HUES48 (cell line): Measurements from ENCODE around the gene RNF157.

Experiments used
- H3K27ac ChIP-seq: one replicate; pipeline ENCODE4 v1.7.0; 2013; ENCODE audit warnings: low read depth, low read length, inconsistent platforms
- H3K27me3 ChIP-seq: 2 replicates; pipeline ENCODE4 v1.6.1; 2013; ENCODE audit warnings: mild to moderate bottlenecking, low read length; ENCODE audit not compliant: control insufficient read depth, insufficient read depth
- H3K36me3 ChIP-seq: 2 replicates; pipeline ENCODE4 v1.6.1; 2013; ENCODE audit warnings: low read length; ENCODE audit not compliant: control insufficient read depth, insufficient read depth
- H3K4me1 ChIP-seq: 2 replicates; pipeline ENCODE4 v1.6.1; 2013; ENCODE audit warnings: mild to moderate bottlenecking, low read length; ENCODE audit not compliant: control insufficient read depth, insufficient read depth
- H3K4me3 ChIP-seq: 2 replicates; pipeline ENCODE4 v1.5.1; 2013; ENCODE audit warnings: mild to moderate bottlenecking, low read depth, low read length
- H3K9ac ChIP-seq: 2 replicates; pipeline ENCODE4 v1.6.1; 2013; ENCODE audit warnings: mild to moderate bottlenecking, low read depth, low read length, moderate library complexity
- H3K9me3 ChIP-seq: 2 replicates; pipeline ENCODE4 v1.6.1; 2013; ENCODE audit warnings: low read length; ENCODE audit not compliant: control insufficient read depth, insufficient read depth

The RNF157 gene

DNA sequence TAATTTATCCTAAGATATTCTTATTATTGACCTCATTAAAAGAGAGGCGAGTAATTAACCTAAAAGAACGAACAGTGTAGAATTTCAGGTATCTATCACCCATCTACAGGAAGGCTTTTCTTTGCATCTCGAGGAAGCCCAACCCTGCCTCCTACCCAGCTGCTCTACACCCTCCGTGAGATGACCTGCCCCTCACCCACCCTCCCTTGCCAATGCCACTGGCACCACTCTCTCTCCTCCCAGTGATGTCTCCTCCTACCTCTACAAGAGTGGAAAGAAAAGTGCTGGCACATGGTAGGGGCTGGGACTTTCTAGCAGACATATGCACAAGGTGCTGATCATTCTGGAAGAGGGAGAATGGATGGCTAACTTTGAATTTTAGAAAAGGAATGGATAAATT lies 76.4 kb downstream of the RNF157 start:
- Histone ChIP-seq H3K27ac (no peak overlapping the region), H3K4me3 (no peak overlapping the region), H3K27me3 (no peaks in the 10 kb centered on the region), H3K36me3 (no peaks in the 10 kb centered on the region), H3K9me3 (no peaks in the 10 kb centered on the region), H3K4me1 (peaks cover 16% of the 10 kb centered on the region), H3K9ac (no peak overlapping the region)

DNA sequence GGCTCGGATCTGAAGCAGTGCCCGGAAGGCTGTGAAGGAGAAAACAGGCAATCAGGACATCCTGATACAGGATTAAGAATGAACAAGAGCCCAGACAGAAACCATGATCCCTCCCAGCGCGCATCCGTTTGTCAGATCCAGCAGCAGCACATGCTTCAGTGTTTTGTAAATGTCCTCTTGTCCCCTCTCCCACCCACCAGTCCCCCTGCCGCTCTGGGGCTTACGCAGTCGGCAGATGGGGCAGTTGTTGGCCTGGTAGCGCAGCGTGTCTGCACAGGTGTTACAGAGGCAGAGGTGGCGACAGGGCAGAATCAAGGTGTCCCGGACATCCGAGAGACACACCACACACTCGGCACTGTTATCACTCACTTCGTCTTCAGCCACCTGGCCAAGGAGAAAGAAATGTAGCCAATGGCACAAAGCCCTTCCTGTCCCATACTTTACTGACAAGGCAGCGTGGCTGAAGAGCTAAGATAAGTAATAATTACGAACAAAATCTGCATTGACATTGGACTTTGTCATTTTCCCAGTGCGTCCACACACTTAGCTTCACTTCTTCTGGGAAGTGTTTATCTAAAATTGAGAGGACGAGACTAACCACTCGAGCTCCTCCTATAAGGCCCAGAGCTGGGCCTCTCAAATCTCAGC lies 78.5 kb downstream of the RNF157 start:
- H3K9ac ChIP-seq = no peak overlapping the region

DNA sequence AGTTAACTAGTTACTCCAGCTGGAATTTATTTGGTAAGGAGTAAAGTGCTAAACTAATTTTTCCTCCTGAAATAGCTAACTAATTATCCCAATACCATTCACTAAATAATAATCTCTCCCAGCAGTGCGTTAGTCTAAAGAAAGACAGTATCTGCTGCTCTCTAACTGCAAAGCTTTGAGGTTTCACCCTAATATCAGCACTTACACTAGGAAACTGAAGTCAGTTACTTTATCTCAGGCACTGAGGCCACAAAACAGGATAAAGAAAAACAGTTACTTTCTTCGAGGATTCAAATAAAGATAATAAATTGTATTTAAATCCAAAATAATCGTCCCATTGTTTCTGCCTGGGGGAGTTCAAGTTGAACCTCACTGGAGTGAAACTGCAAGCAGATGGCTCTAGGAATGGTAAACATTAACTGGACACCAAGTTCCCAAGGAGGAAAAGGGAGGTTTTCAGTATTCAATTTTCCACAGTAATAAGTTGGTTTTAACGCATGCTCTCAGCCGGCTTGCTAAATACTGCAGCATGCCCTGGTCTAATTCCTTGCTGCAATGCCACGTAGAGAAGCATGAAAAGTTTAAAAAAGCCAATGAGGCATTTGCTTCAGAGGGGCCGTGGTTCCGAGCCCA lies 79.3 kb downstream of the RNF157 start:
- Histone ChIP-seq H3K4me3 (no peak overlapping the region), H3K36me3 (no peaks in the 10 kb centered on the region), H3K27ac (no peak overlapping the region), H3K4me1 (peaks cover 16% of the 10 kb centered on the region), H3K9me3 (no peaks in the 10 kb centered on the region), H3K27me3 (no peaks in the 10 kb centered on the region), H3K9ac (no peak overlapping the region)

More for the DNA sequence above, 78.5 kb downstream of the RNF157 start:
- no peak overlapping the region for H3K4me3 ChIP-seq
- no peaks in the 10 kb centered on the region for H3K27me3 ChIP-seq
- H3K27ac ChIP-seq = no peak overlapping the region
- H3K9me3 ChIP-seq = no peaks in the 10 kb centered on the region
- H3K4me1 ChIP-seq = peaks cover 16% of the 10 kb centered on the region
- no peaks in the 10 kb centered on the region for H3K36me3 ChIP-seq

- H3K4me1 ChIP-seq = peaks cover 8% of the 10 kb centered on the region
- no peak overlapping the region for H3K27ac ChIP-seq
- H3K9me3 ChIP-seq = no peaks in the 10 kb centered on the region
- H3K36me3 ChIP-seq = no peaks in the 10 kb centered on the region
- H3K27me3 ChIP-seq = no peaks in the 10 kb centered on the region
- H3K4me3 ChIP-seq = no peak overlapping the region
- H3K9ac ChIP-seq = no peak overlapping the region
Observed at GRCh38 chr17:76159157-76159556, 81.1 kb downstream of the RNF157 start.

- no peaks in the 10 kb centered on the region for H3K36me3 ChIP-seq
- no peak overlapping the region for H3K27ac ChIP-seq
- no peak overlapping the region for H3K9ac ChIP-seq
- H3K27me3 ChIP-seq = no peaks in the 10 kb centered on the region
- no peak overlapping the region for H3K4me3 ChIP-seq
- H3K9me3 ChIP-seq = no peaks in the 10 kb centered on the region
- peaks cover 7% of the 10 kb centered on the region for H3K4me1 ChIP-seq
Observed at GRCh38 chr17:76157759-76158158, 82.5 kb downstream of the RNF157 start.

- H3K27me3 ChIP-seq = no peaks in the 10 kb centered on the region
- H3K36me3 ChIP-seq = no peaks in the 10 kb centered on the region
- no peaks in the 10 kb centered on the region for H3K9me3 ChIP-seq
Observed at GRCh38 chr17:76156662-76156991, 83.7 kb downstream of the RNF157 start.

DNA sequence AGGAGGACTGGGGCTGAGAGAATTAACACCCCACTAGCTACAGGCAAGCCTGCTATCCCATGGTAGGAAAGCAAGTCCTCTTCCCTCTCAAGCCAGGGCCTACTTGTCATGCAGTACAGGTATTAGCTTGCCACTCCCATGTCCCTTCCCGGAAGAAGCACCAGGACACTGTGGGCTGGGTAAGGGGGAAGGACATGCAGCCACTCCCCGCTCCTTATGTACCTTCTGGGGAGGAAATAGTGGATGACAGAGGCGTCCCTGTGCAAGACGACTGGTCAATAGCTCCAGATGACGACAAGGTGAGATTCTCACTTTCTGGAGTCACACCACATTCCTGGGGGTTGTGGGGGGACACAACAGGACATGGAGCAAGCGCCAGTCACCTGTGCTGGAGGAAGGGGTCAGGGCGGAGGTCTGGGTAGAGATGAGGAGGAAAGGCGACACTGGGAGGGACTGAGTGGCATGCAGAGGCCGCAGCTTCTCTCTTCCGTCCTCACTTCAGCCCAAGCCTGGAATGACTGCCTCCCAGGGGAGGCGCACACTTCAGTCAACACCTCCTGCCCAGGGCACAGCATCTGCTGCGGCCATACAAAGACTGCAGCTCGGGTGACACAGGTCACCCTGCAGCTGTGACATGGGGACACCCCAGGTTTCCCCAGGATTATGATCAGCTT lies 84.2 kb downstream of the RNF157 start:
- Histone ChIP-seq H3K9me3 (no peaks in the 10 kb centered on the region), H3K27ac (no peak overlapping the region), H3K36me3 (0 out of 2 replicates have a peak, but pooled peaks cover 3% of the 10 kb centered on the region), H3K4me3 (no peak overlapping the region), H3K9ac (no peak overlapping the region), H3K4me1 (peaks cover 7% of the 10 kb centered on the region), H3K27me3 (no peaks in the 10 kb centered on the region)

More at GRCh38 chr17:76156662-76156991, 83.7 kb downstream of the RNF157 start:
- Histone ChIP-seq H3K4me1 (peaks cover 7% of the 10 kb centered on the region), H3K4me3 (no peak overlapping the region), H3K27ac (no peak overlapping the region), H3K9ac (no peak overlapping the region)

- Histone ChIP-seq H3K27me3 (no peaks in the 10 kb centered on the region), H3K36me3 (0 out of 2 replicates have a peak, but pooled peaks cover 3% of the 10 kb centered on the region), H3K27ac (no peak overlapping the region), H3K9ac (no peak overlapping the region), H3K4me3 (no peak overlapping the region), H3K4me1 (peaks cover 7% of the 10 kb centered on the region), H3K9me3 (no peaks in the 10 kb centered on the region)
Observed at GRCh38 chr17:76154936-76155845, 85.1 kb downstream of the RNF157 start.

GRCh38 chr17:76154292-76154691 lies 86.0 kb downstream of the RNF157 start:
- H3K9me3 ChIP-seq = no peaks in the 10 kb centered on the region
- H3K4me3 ChIP-seq = no peak overlapping the region
- H3K9ac ChIP-seq = no peak overlapping the region
- H3K4me1 ChIP-seq = peaks cover 7% of the 10 kb centered on the region
- H3K27ac ChIP-seq = no peak overlapping the region
- H3K36me3 ChIP-seq = 0 out of 2 replicates have a peak, but pooled peaks cover 3% of the 10 kb centered on the region
- H3K27me3 ChIP-seq = no peaks in the 10 kb centered on the region

DNA sequence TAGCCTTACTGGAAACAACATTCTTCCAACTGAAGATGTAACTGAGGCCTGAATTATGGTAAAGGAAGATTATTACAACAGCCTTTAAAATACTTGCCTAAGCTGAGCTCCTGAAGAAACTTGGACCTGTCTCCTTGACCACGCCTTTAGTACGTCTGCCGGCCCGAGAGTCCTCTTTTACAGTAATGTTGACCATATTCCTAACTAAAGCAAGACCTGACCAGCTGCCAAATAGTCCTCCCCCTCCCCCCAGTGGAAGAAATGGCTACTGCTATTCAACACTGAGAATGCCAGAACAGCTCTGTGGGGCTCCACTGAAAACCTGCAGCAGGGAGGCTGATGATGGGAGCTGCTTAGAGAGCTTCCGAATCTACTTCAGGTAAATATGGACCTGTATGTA lies 86.7 kb downstream of the RNF157 start:
- H3K4me3 ChIP-seq = no peak overlapping the region
- no peaks in the 10 kb centered on the region for H3K9me3 ChIP-seq

More for the DNA sequence above, 86.7 kb downstream of the RNF157 start:
- no peak overlapping the region for H3K27ac ChIP-seq
- 0 out of 2 replicates have a peak, but pooled peaks cover 3% of the 10 kb centered on the region for H3K36me3 ChIP-seq
- no peak overlapping the region for H3K9ac ChIP-seq
- no peaks in the 10 kb centered on the region for H3K27me3 ChIP-seq
- H3K4me1 ChIP-seq = peaks cover 7% of the 10 kb centered on the region
